Breast epithelium (tissue), 3 donors: ENCODE measurements around the gene DOCK11.

ENCODE experiments used
- CTCF ChIP-seq, 3 donors: fragments of 450-650 bp; IDR thresholded peaks; one replicate each; pipeline ENCODE4 v1.5.1; 2016 to 2017; ENCODE audit warnings: antibody characterized with exemption in 3 of 3, mild to moderate bottlenecking in 3 of 3, moderate library complexity in 3 of 3
- POLR2A ChIP-seq: fragments of 450-650 bp; IDR thresholded peaks from one replicate; pipeline ENCODE4 v1.6.1; 2016; ENCODE audit warnings: antibody characterized with exemption, mild to moderate bottlenecking, moderate library complexity
- POLR2AphosphoS5 ChIP-seq, 3 donors: sonication (generic); formaldehyde crosslinking; IDR thresholded peaks; one replicate each; pipeline ENCODE4 v1.6.1; 2017; ENCODE audit warnings: antibody characterized with exemption in 3 of 3

GRCh38 chrX:118717678-118718391 is 222.2 kb downstream of the DOCK11 start:
- TF ChIP-seq CTCF (IDR thresholded peaks at IDR 0.05) (no peak), POLR2A (no peak), POLR2AphosphoS5 (IDR thresholded peaks at IDR 0.05) (no peak)
